GM12891 (cell line): ENCODE results near the gene PES1.

Experiments used
- POLR2A ChIP-seq: IDR thresholded peaks from 2 replicates; pipeline ENCODE4 v1.6.1; 2011; ENCODE audit warnings: low read depth, low read length, control low read depth
- POLR2AphosphoS5 ChIP-seq: IDR thresholded peaks from 2 replicates; pipeline ENCODE4 v1.6.1; 2011; ENCODE audit warnings: low read depth, low read length, control low read depth

DNA sequence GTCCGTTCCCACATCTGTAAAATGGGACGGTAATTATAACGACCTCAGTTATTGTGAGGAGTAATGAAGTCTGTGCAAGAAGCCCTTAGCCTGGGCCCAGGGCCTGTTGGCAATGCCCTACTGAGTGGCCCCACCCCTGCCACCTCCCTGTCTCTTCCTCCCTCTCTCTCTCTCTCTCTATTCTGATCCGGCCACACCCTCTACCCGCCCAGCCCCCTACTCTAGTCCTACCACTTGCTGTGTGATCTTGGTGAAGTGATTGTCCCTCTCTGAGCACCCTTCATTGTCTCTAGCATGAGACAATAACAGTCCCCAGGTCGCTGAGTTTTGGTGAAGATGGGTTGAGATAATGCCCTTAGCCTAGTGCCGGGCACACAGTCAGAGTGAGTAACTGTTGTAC lies 37.7 kb downstream of the PES1 start:
- TF ChIP-seq POLR2A (no peak), POLR2AphosphoS5 (no peak)
